ENCODE measurements around the gene FGFR2.

DNA sequence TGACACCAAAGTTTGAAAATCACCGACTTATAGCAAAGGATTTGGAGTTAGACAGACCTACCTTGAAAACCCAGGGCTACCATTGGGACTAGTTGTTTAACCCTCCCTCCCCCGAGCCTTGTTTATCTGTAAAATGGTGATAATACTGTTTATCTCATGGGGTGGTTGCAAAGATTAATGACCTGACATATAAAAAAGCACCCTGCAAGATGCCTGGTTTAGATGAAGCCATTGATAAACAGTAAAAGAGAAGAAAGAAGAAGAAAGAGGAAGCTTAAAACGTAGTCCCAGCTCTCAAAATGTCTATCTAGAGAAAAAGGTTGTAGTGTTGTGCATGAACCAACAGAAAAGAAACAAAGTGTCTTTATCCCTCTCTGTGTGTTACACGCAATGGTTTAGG, 145.7 kb downstream of the FGFR2 start:
- TF ChIP-seq, protein P1, sequence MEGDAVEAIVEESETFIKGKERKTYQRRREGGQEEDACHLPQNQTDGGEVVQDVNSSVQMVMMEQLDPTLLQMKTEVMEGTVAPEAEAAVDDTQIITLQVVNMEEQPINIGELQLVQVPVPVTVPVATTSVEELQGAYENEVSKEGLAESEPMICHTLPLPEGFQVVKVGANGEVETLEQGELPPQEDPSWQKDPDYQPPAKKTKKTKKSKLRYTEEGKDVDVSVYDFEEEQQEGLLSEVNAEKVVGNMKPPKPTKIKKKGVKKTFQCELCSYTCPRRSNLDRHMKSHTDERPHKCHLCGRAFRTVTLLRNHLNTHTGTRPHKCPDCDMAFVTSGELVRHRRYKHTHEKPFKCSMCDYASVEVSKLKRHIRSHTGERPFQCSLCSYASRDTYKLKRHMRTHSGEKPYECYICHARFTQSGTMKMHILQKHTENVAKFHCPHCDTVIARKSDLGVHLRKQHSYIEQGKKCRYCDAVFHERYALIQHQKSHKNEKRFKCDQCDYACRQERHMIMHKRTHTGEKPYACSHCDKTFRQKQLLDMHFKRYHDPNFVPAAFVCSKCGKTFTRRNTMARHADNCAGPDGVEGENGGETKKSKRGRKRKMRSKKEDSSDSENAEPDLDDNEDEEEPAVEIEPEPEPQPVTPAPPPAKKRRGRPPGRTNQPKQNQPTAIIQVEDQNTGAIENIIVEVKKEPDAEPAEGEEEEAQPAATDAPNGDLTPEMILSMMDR (IDR thresholded peaks at IDR 0.05; ENCODE audit: low read depth, low read length, poor library complexity, severe bottlenecking) = no peak
- no peak for TF ChIP-seq EZH2phosphoT487 (IDR thresholded peaks at IDR 0.05; ENCODE audit: borderline replicate concordance, low read length)
